Neural cell (in vitro differentiated cells): ENCODE measurements around the gene PAX3. TPM values are rescaled to one million over a fixed set of nuclear protein-coding genes. Genes with fewer than 3 reads are reported as not detected.

ENCODE experiments used
- H2AFZ ChIP-seq: fragments of 200-600, 300-800 bp; sonication (generic), shearing (Covaris generic); 2 replicates; pipeline ENCODE4 v1.6.0; 2014; ENCODE audit warnings: low read depth, mild to moderate bottlenecking, antibody characterized with exemption, low read length, moderate library complexity
- H3F3A ChIP-seq: fragments of 200-600 bp; shearing (Covaris generic); 2 replicates; pipeline ENCODE4 v1.6.1; 2016; ENCODE audit warnings: mild to moderate bottlenecking, moderate library complexity, mixed read lengths, antibody characterized with exemption, low read length; ENCODE audit not compliant: insufficient read depth, poor library complexity, severe bottlenecking
- H3K27ac ChIP-seq: fragments of 200-600, 300-800 bp; sonication (generic), shearing (Covaris generic); 2 replicates; pipeline ENCODE4 v1.5.1; 2014; ENCODE audit warnings: mild to moderate bottlenecking, low read length, moderate library complexity
- H3K27me3 ChIP-seq: fragments of 300-800, 200-600 bp; sonication (generic), shearing (Covaris generic); 2 replicates; pipeline ENCODE4 v1.6.0; 2014; ENCODE audit warnings: mild to moderate bottlenecking, low read depth, low read length, moderate library complexity; ENCODE audit not compliant: insufficient read depth
- H3K36me3 ChIP-seq: fragments of 300-800, 200-600 bp; sonication (generic), shearing (Covaris generic); 2 replicates; pipeline ENCODE4 v1.5.1; 2014; ENCODE audit warnings: mild to moderate bottlenecking, antibody characterized with exemption, low read length, moderate library complexity; ENCODE audit not compliant: insufficient read depth
- H3K4me2 ChIP-seq: fragments of 300-800, 200-600 bp; sonication (generic), shearing (Covaris generic); 2 replicates; pipeline ENCODE4 v1.6.0; 2014; ENCODE audit warnings: mild to moderate bottlenecking, low read length
- H3K4me3 ChIP-seq: fragments of 300-800, 200-600 bp; sonication (generic), shearing (Covaris generic); 2 replicates; pipeline ENCODE4 v1.5.1; 2014; ENCODE audit warnings: mild to moderate bottlenecking, low read length, moderate library complexity
- H3K79me2 ChIP-seq: fragments of 200-600 bp; shearing (Covaris generic); replicated peaks from 2 replicates; pipeline ENCODE4 v1.6.0; 2014; ENCODE audit warnings: mild to moderate bottlenecking, low read length, moderate library complexity; ENCODE audit not compliant: insufficient read depth
- H3K9ac ChIP-seq: fragments of 300-800, 200-600 bp; sonication (generic), shearing (Covaris generic); 2 replicates; pipeline ENCODE4 v1.6.1; 2016; ENCODE audit warnings: mild to moderate bottlenecking, low read length, mixed read lengths
- H3K9me2 ChIP-seq: fragments of 200-600 bp; shearing (Covaris generic); 2 replicates; pipeline ENCODE4 v1.6.1; 2016; ENCODE audit warnings: mild to moderate bottlenecking, low read length, mixed read lengths; ENCODE audit not compliant: insufficient read depth
- H3K9me3 ChIP-seq: fragments of 200-600, 300-800 bp; sonication (generic), shearing (Covaris generic); 2 replicates; pipeline ENCODE4 v1.6.1; 2016; ENCODE audit warnings: mild to moderate bottlenecking, mixed run types, low read length, moderate library complexity, mixed read lengths
- H4K20me1 ChIP-seq: fragments of 200-600 bp; shearing (Covaris generic); 2 replicates; pipeline ENCODE4 v1.6.1; 2016; ENCODE audit warnings: mild to moderate bottlenecking, mixed run types; ENCODE audit not compliant: insufficient read depth
- CTCF ChIP-seq: fragments of 450-650 bp; IDR thresholded peaks from 2 replicates; pipeline ENCODE4 v1.5.1; 2014; ENCODE audit warnings: antibody characterized with exemption, mild to moderate bottlenecking, moderate library complexity; ENCODE audit not compliant: poor library complexity, severe bottlenecking
- EP300 ChIP-seq: fragments of 450-650 bp; conservative IDR thresholded peaks from 2 replicates; pipeline ENCODE4 v1.6.1; 2014; ENCODE audit warnings: antibody characterized with exemption, mild to moderate bottlenecking, moderate library complexity; ENCODE audit not compliant: poor library complexity, severe bottlenecking
- EZH2 ChIP-seq: fragments of 200-600, 300-800 bp; shearing (Covaris generic), sonication (generic); IDR thresholded peaks from 2 replicates; pipeline ENCODE4 v1.6.1; 2014; ENCODE audit warnings: antibody characterized with exemption, low read length, borderline replicate concordance, mild to moderate bottlenecking; ENCODE audit not compliant: insufficient read depth, poor library complexity, severe bottlenecking
- MXI1 ChIP-seq: fragments of 450-650 bp; conservative IDR thresholded peaks from 2 replicates; pipeline ENCODE4 v1.6.1; 2014; ENCODE audit warnings: antibody characterized with exemption, mild to moderate bottlenecking; ENCODE audit not compliant: poor library complexity, severe bottlenecking
- POLR2AphosphoS5 ChIP-seq: IDR thresholded peaks from 2 replicates; pipeline ENCODE4 v1.6.1; 2012
- RAD21 ChIP-seq: fragments of 450-650 bp; conservative IDR thresholded peaks from 2 replicates; pipeline ENCODE4 v1.6.1; 2014; ENCODE audit warnings: antibody characterized with exemption, mild to moderate bottlenecking, moderate library complexity
- REST ChIP-seq: IDR thresholded peaks from 2 replicates; pipeline ENCODE4 v1.6.1; 2012; ENCODE audit warnings: borderline replicate concordance
- SMC3 ChIP-seq: fragments of 450-650 bp; conservative IDR thresholded peaks from 2 replicates; pipeline ENCODE4 v1.6.1; 2014; ENCODE audit warnings: antibody characterized with exemption, mild to moderate bottlenecking, moderate library complexity; ENCODE audit not compliant: poor library complexity
- TAF1 ChIP-seq: IDR thresholded peaks from 2 replicates; pipeline ENCODE4 v1.6.1; 2012; ENCODE audit warnings: low read depth
- polyA plus RNA-seq: library from polyadenylated mRNA; depleted of rRNA; stranded (reverse); fragments of >200 nt; gene quantifications from 2 replicates; pipeline ENCODE4 v1.2.3, GENCODE V29; 2014

Gene PAX3
- polyA plus RNA-seq, 1 donor from 2014 or later: not detected

- Histone ChIP-seq H3K9ac (no peak overlapping the region), H2AFZ (no peak overlapping the region), H3K36me3 (no peaks in the 10 kb centered on the region), H3K27me3 (peaks cover 27% of the 10 kb centered on the region), H3K9me2 (no peaks in the 10 kb centered on the region), H3K79me2 (no peaks in the 10 kb centered on the region), H4K20me1 (no peaks in the 10 kb centered on the region), H3F3A (no peaks in the 10 kb centered on the region), H3K9me3 (no peaks in the 10 kb centered on the region), H3K4me2 (no peak overlapping the region), H3K27ac (no peak overlapping the region), H3K4me3 (no peak overlapping the region)
- no peak for TF ChIP-seq TAF1
- TF ChIP-seq RAD21: no peak
- no peak for TF ChIP-seq CTCF
- TF ChIP-seq MXI1: no peak
- TF ChIP-seq EP300: no peak
- no peak for TF ChIP-seq SMC3
- no peak for TF ChIP-seq EZH2
- no peak for TF ChIP-seq POLR2AphosphoS5
- no peak for TF ChIP-seq REST
Observed at GRCh38 chr2:222176890-222177289, 121.9 kb downstream of the PAX3 start.

DNA sequence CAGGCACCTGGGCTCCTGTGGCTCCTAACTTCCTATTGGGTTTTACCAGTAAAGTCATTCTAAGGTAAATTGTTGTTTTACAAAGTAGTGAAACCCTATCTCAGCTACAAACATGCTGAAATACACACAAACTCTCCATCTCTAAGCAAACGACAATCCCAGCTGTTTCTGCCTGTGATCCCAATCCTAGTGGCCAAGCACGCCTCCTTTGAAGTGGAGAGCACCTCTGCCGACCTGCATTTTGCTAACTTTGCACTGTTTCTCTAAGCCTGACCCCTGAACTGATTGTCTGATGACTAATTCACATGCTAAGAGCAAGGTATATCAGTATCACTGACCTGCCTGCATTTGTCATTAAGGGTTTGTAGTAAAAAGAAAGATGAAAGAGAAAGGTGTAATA, 124.3 kb downstream of the PAX3 start:
- Histone ChIP-seq H4K20me1 (no peaks in the 10 kb centered on the region), H3K4me3 (no peak overlapping the region), H2AFZ (no peak overlapping the region), H3K36me3 (no peaks in the 10 kb centered on the region), H3K27me3 (peaks cover 27% of the 10 kb centered on the region), H3K4me2 (no peak overlapping the region), H3K9ac (no peak overlapping the region), H3K9me2 (no peaks in the 10 kb centered on the region), H3F3A (no peaks in the 10 kb centered on the region), H3K27ac (no peak overlapping the region), H3K79me2 (no peaks in the 10 kb centered on the region), H3K9me3 (no peaks in the 10 kb centered on the region)
- TF ChIP-seq CTCF (no peak), MXI1 (no peak), SMC3 (no peak), REST (no peak), POLR2AphosphoS5 (no peak), EP300 (no peak), EZH2 (no peak), RAD21 (no peak), TAF1 (no peak)
